Measurements from ENCODE around the gene RAB35. TPM values are rescaled to one million over a fixed set of nuclear protein-coding genes. Genes with fewer than 3 reads are reported as not detected.

RAB35 gene
- total and polyA plus RNA-seq, 2 donors (not counting 1 experiment from before 2014, with no cell fraction given) = 20.4 to 52.9 TPM

DNA sequence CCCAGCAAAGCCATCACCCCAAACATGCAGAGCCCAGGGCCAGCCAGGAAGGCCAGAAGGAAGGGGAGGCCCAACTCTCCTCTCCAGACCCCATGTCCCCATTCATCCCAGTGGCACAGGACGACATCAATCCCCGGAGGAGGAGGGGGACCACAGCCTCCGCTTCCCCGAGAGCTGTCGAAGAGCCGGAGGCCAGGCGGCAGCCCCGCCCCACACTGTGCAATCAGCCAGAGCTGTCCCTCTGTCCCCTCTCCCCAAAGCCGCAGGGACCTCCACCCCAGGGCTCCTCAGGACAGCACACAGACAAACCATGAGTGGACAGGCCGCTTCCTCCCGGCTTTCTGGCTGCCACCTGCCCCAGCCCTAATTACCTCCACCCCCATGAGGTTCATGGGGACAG lies 16.8 kb downstream of the RAB35 start:
- WGBS (ENCODE audit: insufficient coverage) = 97% methylated on average over 11 of the region's 11 CpGs
- no peaks in the 10 kb centered on the region for H3K27me3 Mint-ChIP-seq
- H3K4me1 ChIP-seq (ENCODE audit: control insufficient read depth in 2 of 2, insufficient read depth in 2 of 2, low read length in 2 of 2) = no peaks in the 10 kb centered on the region
- H3K9ac ChIP-seq (ENCODE audit: low read length) = no peak overlapping the region
- no peak overlapping the region for H3K4me3 Mint-ChIP-seq
- no peak overlapping the region for H3K4me3 ChIP-seq (ENCODE audit: control extremely low read depth in 1 of 5, extremely low read depth in 1 of 5, insufficient read depth in 1 of 5, low read depth in 2 of 5, low read length in 4 of 5)
- no peak for DNase-seq
- peaks cover 97% of the 10 kb centered on the region for H4K20me1 ChIP-seq (ENCODE audit: control insufficient read depth, insufficient read depth, low read length, poor library complexity, severe bottlenecking)
- no peaks in the 10 kb centered on the region for H3K9me3 Mint-ChIP-seq (ENCODE audit: insufficient read depth)
- no peak for ATAC-seq (ENCODE audit: low read depth)
- H2AFZ ChIP-seq (ENCODE audit: insufficient read depth, low read depth, low read length, poor library complexity, severe bottlenecking) = no peak overlapping the region
- no peak overlapping the region for H3K27ac Mint-ChIP-seq
- H3K4me1 Mint-ChIP-seq = peaks cover 6% of the 10 kb centered on the region
- POLR2A ChIA-PET = no interaction called here
- no peaks in the 10 kb centered on the region for H3K27me3 ChIP-seq (replicated peaks in 1 of 4; ENCODE audit: control extremely low read depth in 1 of 4, control insufficient read depth in 3 of 4, insufficient read depth in 4 of 4, low read length in 3 of 4)
- intact Hi-C loops (cut with micrococcal nuclease) = no loop called here
- H3K79me2 ChIP-seq (ENCODE audit: control insufficient read depth, insufficient read depth, low read length) = peaks cover 66% of the 10 kb centered on the region
- peaks cover 0 to 82% of the 10 kb centered on the region in 2 experiments for H3K36me3 ChIP-seq (replicated peaks in 1 of 2; ENCODE audit: control extremely low read depth in 1 of 2, control insufficient read depth in 1 of 2, extremely low read depth in 1 of 2, insufficient read depth in 2 of 2, low read length in 1 of 2)
- no peak overlapping the region for H3K4me2 ChIP-seq (replicated peaks; ENCODE audit: low read depth, low read length, poor library complexity, severe bottlenecking)
- no peak overlapping the region for H3K27ac ChIP-seq (ENCODE audit: low read length in 2 of 2)
- H3K9me3 ChIP-seq (ENCODE audit: control extremely low read depth in 1 of 3, control insufficient read depth in 2 of 3, insufficient read depth in 1 of 3, low read length in 2 of 3) = no peaks in the 10 kb centered on the region
- TF ChIP-seq EZH2 (IDR thresholded peaks at IDR 0.05; ENCODE audit: borderline replicate concordance, insufficient read depth, low read depth, low read length, poor library complexity, severe bottlenecking) = no peak
- TF ChIP-seq, protein P1, sequence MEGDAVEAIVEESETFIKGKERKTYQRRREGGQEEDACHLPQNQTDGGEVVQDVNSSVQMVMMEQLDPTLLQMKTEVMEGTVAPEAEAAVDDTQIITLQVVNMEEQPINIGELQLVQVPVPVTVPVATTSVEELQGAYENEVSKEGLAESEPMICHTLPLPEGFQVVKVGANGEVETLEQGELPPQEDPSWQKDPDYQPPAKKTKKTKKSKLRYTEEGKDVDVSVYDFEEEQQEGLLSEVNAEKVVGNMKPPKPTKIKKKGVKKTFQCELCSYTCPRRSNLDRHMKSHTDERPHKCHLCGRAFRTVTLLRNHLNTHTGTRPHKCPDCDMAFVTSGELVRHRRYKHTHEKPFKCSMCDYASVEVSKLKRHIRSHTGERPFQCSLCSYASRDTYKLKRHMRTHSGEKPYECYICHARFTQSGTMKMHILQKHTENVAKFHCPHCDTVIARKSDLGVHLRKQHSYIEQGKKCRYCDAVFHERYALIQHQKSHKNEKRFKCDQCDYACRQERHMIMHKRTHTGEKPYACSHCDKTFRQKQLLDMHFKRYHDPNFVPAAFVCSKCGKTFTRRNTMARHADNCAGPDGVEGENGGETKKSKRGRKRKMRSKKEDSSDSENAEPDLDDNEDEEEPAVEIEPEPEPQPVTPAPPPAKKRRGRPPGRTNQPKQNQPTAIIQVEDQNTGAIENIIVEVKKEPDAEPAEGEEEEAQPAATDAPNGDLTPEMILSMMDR (IDR thresholded peaks at IDR 0.05) = no peak
- CTCF ChIA-PET = no interaction called here

DNA sequence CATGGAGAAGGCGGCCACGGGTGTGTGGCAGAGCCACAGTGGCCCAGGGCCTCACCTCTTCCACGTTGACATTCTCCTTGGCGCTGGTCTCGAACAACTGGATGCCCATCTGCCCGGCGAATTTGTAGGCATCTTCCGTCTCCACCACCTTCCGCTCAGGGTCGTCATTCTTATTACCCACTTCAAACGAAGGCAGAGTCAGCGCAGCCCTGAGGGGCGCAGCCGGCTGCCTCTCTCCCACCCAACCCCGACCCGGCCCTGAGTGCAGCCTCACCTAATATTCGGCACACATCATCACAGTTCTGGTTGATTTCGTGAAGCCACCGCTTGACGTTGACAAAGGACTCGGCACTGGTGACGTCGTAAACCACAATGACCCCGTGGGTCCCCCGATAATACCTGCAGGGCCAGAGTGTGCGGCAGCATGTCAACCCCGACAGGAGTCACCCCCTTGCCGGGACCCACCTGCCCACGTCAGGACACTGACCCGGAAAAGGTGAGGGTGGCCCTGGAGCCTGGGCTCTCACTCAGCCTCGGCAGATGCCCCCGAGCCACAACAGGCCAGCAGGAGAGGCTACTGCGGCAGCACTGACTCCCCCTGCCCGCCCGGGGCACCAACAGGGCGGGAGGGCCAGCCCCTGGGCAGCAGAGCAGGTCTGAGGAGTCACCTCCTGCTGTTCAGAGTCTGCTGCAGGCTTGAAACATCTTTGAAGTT lies 17.6 kb downstream of the RAB35 start:
- peaks cover 0 to 78% of the 10 kb centered on the region in 2 experiments for H3K36me3 ChIP-seq (replicated peaks in 1 of 2; ENCODE audit: control extremely low read depth in 1 of 2, control insufficient read depth in 1 of 2, extremely low read depth in 1 of 2, insufficient read depth in 2 of 2, low read length in 1 of 2)
- DNase-seq (no peak), ATAC-seq (ENCODE audit: low read depth) (no peak)
- H3K27me3 Mint-ChIP-seq = no peaks in the 10 kb centered on the region
- H3K27me3 ChIP-seq (replicated peaks in 1 of 4; ENCODE audit: control extremely low read depth in 1 of 4, control insufficient read depth in 3 of 4, insufficient read depth in 4 of 4, low read length in 3 of 4) = no peaks in the 10 kb centered on the region
- TF ChIP-seq, protein P1 (IDR thresholded peaks at IDR 0.05) = no peak
- TF ChIP-seq EZH2 (IDR thresholded peaks at IDR 0.05; ENCODE audit: borderline replicate concordance, insufficient read depth, low read depth, low read length, poor library complexity, severe bottlenecking) = no peak
- intact Hi-C loops (cut with micrococcal nuclease) = no loop called here
- H3K27ac Mint-ChIP-seq = no peak overlapping the region
- H3K9me3 ChIP-seq (ENCODE audit: control extremely low read depth in 1 of 3, control insufficient read depth in 2 of 3, insufficient read depth in 1 of 3, low read length in 2 of 3) = no peaks in the 10 kb centered on the region
- no peak overlapping the region for H3K4me3 Mint-ChIP-seq
- no peaks in the 10 kb centered on the region for H3K4me1 ChIP-seq (ENCODE audit: control insufficient read depth in 2 of 2, insufficient read depth in 2 of 2, low read length in 2 of 2)
- H3K27ac ChIP-seq (ENCODE audit: low read length in 2 of 2) = no peak overlapping the region
- no peak overlapping the region for H3K9ac ChIP-seq (ENCODE audit: low read length)
- H2AFZ ChIP-seq (ENCODE audit: insufficient read depth, low read depth, low read length, poor library complexity, severe bottlenecking) = no peak overlapping the region
- no peak overlapping the region for H3K4me3 ChIP-seq (ENCODE audit: control extremely low read depth in 1 of 5, extremely low read depth in 1 of 5, insufficient read depth in 1 of 5, low read depth in 2 of 5, low read length in 4 of 5)
- ChIA-PET CTCF (no interaction called here), POLR2A (no interaction called here)
- peaks cover 6% of the 10 kb centered on the region for H3K4me1 Mint-ChIP-seq
- peaks cover 58% of the 10 kb centered on the region for H3K79me2 ChIP-seq (ENCODE audit: control insufficient read depth, insufficient read depth, low read length)
- H3K9me3 Mint-ChIP-seq (ENCODE audit: insufficient read depth) = no peaks in the 10 kb centered on the region
- no peak overlapping the region for H3K4me2 ChIP-seq (replicated peaks; ENCODE audit: low read depth, low read length, poor library complexity, severe bottlenecking)
- peaks cover 92% of the 10 kb centered on the region for H4K20me1 ChIP-seq (ENCODE audit: control insufficient read depth, insufficient read depth, low read length, poor library complexity, severe bottlenecking)
- WGBS (ENCODE audit: insufficient coverage) = 96% methylated on average over 36 of the region's 36 CpGs
